Right renal pelvis (tissue), 4 donors: ENCODE data around the gene TNNT3. TPM values are rescaled to one million over a fixed set of nuclear protein-coding genes. Genes with fewer than 3 reads are reported as not detected.
"Not testable (repeated sequence)": the region's sequence is repeated elsewhere in the genome, so short reads cannot be mapped to it uniquely, and the experiment has no call there.

ENCODE experiments used
- DNase-seq, 4 donors: peaks; one replicate each; pipeline ENCODE4 v3.0.0-alpha.2; 2013; ENCODE audit warnings: low read depth in 4 of 4, low spot score in 3 of 4, missing footprints in 1 of 4
- polyA plus RNA-seq, 4 donors: library from polyadenylated mRNA; unstranded; fragments of 120-200 nt; gene quantifications; one replicate each; pipeline ENCODE4 v1.2.1, GENCODE V29; 2013; ENCODE audit not compliant: insufficient read length in 4 of 4

Gene TNNT3
- polyA plus RNA-seq, result 10 to 100 TPM in 2 of 4 donors, 1 to 10 TPM in 2; 5.9 to 15.3 (median 8.8) TPM

GRCh38 chr11:1919391-1920127 is at the start of gene TNNT3:
TSS of gene TNNT3 (plus strand) at chr11:1919703. CDS start at chr11:1922875, 3,172 bp downstream.
- no peak for DNase-seq

- no peak for DNase-seq
Measured at GRCh38 chr11:1870326-1870696, 49.2 kb upstream of the TNNT3 start.

GRCh38 chr11:1870721-1871466 is 48.6 kb upstream of the TNNT3 start:
- DNase-seq, result no peak

- DNase-seq, result no peak
Measured at GRCh38 chr11:1871531-1871930, 48.0 kb upstream of the TNNT3 start.

GRCh38 chr11:1872267-1872985 is 47.1 kb upstream of the TNNT3 start:
- no peak for DNase-seq

GRCh38 chr11:1873048-1873812 is 46.3 kb upstream of the TNNT3 start:
- peak; percentile 48 to 83 (median 74) for DNase-seq

- not testable (repeated sequence) for DNase-seq
Measured at GRCh38 chr11:1873813-1874150, 45.7 kb upstream of the TNNT3 start.

- DNase-seq, result not testable (repeated sequence)
Measured at GRCh38 chr11:1874441-1875092, 44.9 kb upstream of the TNNT3 start.

- DNase-seq, result no peak
Measured at GRCh38 chr11:1875093-1875850, 44.2 kb upstream of the TNNT3 start.

GRCh38 chr11:1875851-1876301 is 43.6 kb upstream of the TNNT3 start:
- DNase-seq, result not testable (repeated sequence)

- DNase-seq, result no peak
Measured at GRCh38 chr11:1876361-1877063, 43.0 kb upstream of the TNNT3 start.

- DNase-seq, result no peak
Measured at GRCh38 chr11:1877211-1878136, 42.0 kb upstream of the TNNT3 start.

GRCh38 chr11:1878137-1879031 is 41.1 kb upstream of the TNNT3 start:
- DNase-seq, result no peak

- no peak for DNase-seq
Measured at GRCh38 chr11:1879342-1879940, 40.1 kb upstream of the TNNT3 start.

- no peak for DNase-seq
Measured at GRCh38 chr11:1879941-1880720, 39.4 kb upstream of the TNNT3 start.
